ENCODE measurements around the gene MTMR2.

- TF ChIP-seq ZNF274 (IDR thresholded peaks at IDR 0.05; ENCODE audit: low read depth, low read length) (no peak), YY1 (IDR thresholded peaks at IDR 0.05; ENCODE audit: insufficient read depth, insufficient read length) (no peak), SUZ12 (IDR thresholded peaks at IDR 0.05; ENCODE audit: extremely low read depth, insufficient read depth, insufficient read length) (no peak)
Observed at GRCh38 chr11:95933594-95933993, 9.7 kb upstream of the MTMR2 start.
